ENCODE data around the gene ZNF563. TPM values are rescaled to one million over a fixed set of nuclear protein-coding genes. Genes with fewer than 3 reads are reported as not detected.

The ZNF563 gene
- total RNA-seq (6.1 and 7.3 TPM in 2 replicates), polyA plus RNA-seq (0.94 and 1.5 TPM in 2 replicates), polyA minus RNA-seq (2.5 and 3.8 TPM in 2 replicates)
- total RNA-seq (2013), result 7.6 TPM

DNA sequence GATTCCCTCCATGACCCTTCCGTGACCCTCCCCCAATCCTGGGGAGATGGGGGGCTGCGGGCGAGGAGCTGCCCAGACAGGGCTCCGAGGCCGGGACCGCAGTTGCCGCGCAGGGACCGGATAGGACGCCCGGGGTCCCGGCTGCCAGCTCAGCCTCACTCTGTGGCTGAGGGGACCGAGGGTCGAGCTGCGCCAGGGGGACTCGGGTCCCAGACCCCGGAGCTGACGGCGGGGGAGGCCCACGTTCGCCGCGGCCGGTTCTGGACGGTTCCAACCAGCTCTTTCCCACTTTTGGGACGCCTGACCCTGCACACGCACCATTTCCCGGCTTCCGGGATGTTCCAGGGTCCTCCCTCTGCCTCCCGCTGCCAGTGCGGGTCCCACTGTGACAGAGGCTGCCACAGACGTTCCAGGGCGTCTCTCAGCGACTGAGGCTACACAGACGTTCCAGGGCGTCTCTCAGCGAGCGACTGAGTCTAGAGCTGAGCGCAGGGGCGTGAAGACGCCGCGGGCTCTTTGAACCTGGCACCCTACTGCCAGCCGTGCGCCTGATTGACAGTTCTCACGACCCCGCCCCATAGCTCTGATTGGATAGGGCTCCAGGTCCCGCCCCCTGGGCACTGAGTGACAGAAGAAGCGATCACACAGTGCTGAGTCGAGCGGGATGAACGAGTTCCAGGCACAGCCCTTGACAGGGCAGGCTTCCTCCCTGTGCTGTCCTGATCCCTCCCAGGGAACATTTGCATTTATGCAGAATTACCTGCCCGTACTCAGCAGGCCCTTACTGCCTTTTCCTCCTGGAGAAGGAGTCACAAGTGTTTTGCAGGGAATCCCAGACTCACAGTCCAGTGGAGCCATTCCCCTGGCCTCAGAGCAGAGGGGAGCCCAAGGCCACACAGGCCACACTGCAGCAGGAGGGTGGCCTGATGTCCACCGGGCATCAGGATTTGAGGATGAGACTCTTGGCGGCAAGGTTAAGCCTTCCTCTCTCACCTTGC lies at the start of gene ZNF563:
Gene ZNF563 (minus strand): TSS at position 472 of the 998 bp plus-strand sequence. CDS start 151 bp downstream, at position 321.
- Mint-ChIP-seq H3K4me1 (peaks cover 37% of the 10 kb centered on the region), H3K27ac (peak within 1 kb of the TSS; percentile 95), H3K9me3 (ENCODE audit: insufficient read depth) (no peaks in the 10 kb centered on the region), H3K27me3 (no peaks in the 10 kb centered on the region), H3K4me3 (peak within 1 kb of the TSS; percentile 88)
- Histone ChIP-seq H3K27me3 (replicated peaks in 1 of 4; ENCODE audit: control extremely low read depth in 1 of 4, control insufficient read depth in 3 of 4, insufficient read depth in 4 of 4, low read length in 3 of 4) (no peaks in the 10 kb centered on the region), H3K79me2 (ENCODE audit: control insufficient read depth, insufficient read depth, low read length) (peaks cover 17% of the 10 kb centered on the region), H3K27ac (ENCODE audit: low read length in 2 of 2) (peak within 1 kb of the TSS; percentile 76 to 86), H3K4me2 (replicated peaks; ENCODE audit: low read depth, low read length, poor library complexity, severe bottlenecking) (peak within 1 kb of the TSS; percentile 90), H3K9me3 (ENCODE audit: control extremely low read depth in 1 of 3, control insufficient read depth in 2 of 3, insufficient read depth in 1 of 3, low read length in 2 of 3) (no peaks in the 10 kb centered on the region), H3K4me1 (ENCODE audit: control insufficient read depth in 2 of 2, insufficient read depth in 2 of 2, low read length in 2 of 2) (peaks cover 30 to 35% of the 10 kb centered on the region in 2 donors), H3K4me3 (ENCODE audit: control extremely low read depth in 1 of 5, extremely low read depth in 1 of 5, insufficient read depth in 1 of 5, low read depth in 2 of 5, low read length in 4 of 5) (peak within 1 kb of the TSS; percentile 53 to 97 (median 83)), H3K36me3 (replicated peaks in 1 of 2; ENCODE audit: control extremely low read depth in 1 of 2, control insufficient read depth in 1 of 2, extremely low read depth in 1 of 2, insufficient read depth in 2 of 2, low read length in 1 of 2) (no peaks in the 10 kb centered on the region), H3K9ac (ENCODE audit: low read length) (peak within 1 kb of the TSS; percentile 82), H4K20me1 (ENCODE audit: control insufficient read depth, insufficient read depth, low read length, poor library complexity, severe bottlenecking) (no peaks in the 10 kb centered on the region), H2AFZ (ENCODE audit: insufficient read depth, low read depth, low read length, poor library complexity, severe bottlenecking) (peak within 1 kb of the TSS; percentile 84)
- intact Hi-C loops (cut with micrococcal nuclease), result loop anchor here (1.0 to 2.0 kb wide), 7 partner anchors 13 to 171 kb away; partner anchors contain the start of genes ZNF136, ZNF44, ZNF442 and ZNF443
- WGBS (ENCODE audit: insufficient coverage), result 3% methylated on average over 54 of the region's 55 CpGs
- ChIA-PET CTCF (interaction anchor here (0.6 to 1.2 kb wide), 8 partner anchors 14 to 535 kb away, joined by 3 to 4 read pairs (median 3); partner anchors contain the start of genes ZNF136, ZNF442 and ZNF491), POLR2A (interaction anchor here (0.5 to 2.9 kb wide), 12 partner anchors 32 to 557 kb away, joined by 3 to 21 read pairs (median 4); partner anchors contain the start of genes GCDH, ZNF136, ZNF44 and ZNF442)
- DNase-seq, result peak; percentile 95
- TF ChIP-seq EZH2 (IDR thresholded peaks at IDR 0.05; ENCODE audit: borderline replicate concordance, insufficient read depth, low read depth, low read length, poor library complexity, severe bottlenecking), result no peak
- TF ChIP-seq, protein P1, sequence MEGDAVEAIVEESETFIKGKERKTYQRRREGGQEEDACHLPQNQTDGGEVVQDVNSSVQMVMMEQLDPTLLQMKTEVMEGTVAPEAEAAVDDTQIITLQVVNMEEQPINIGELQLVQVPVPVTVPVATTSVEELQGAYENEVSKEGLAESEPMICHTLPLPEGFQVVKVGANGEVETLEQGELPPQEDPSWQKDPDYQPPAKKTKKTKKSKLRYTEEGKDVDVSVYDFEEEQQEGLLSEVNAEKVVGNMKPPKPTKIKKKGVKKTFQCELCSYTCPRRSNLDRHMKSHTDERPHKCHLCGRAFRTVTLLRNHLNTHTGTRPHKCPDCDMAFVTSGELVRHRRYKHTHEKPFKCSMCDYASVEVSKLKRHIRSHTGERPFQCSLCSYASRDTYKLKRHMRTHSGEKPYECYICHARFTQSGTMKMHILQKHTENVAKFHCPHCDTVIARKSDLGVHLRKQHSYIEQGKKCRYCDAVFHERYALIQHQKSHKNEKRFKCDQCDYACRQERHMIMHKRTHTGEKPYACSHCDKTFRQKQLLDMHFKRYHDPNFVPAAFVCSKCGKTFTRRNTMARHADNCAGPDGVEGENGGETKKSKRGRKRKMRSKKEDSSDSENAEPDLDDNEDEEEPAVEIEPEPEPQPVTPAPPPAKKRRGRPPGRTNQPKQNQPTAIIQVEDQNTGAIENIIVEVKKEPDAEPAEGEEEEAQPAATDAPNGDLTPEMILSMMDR (IDR thresholded peaks at IDR 0.05), result no peak
- peak; percentile 92 for ATAC-seq (ENCODE audit: low read depth)

Measured in B cell (primary cell).